Measurements from ENCODE around the gene RAP2A.
A peak's percentile ranks its signal among the peaks of the same experiment; 100 is the strongest.

RAP2A gene

GRCh38 chr13:97422118-97423054, 11.6 kb upstream of the RAP2A start:
- DNase-seq (ENCODE audit: low read depth), result no peak

- no peak for DNase-seq (ENCODE audit: low read depth)
These were observed 10.5 kb upstream of the RAP2A start for GRCh38 chr13:97423300-97424045.

- no peak for DNase-seq (ENCODE audit: low read depth)
These were observed 8.4 kb upstream of the RAP2A start for GRCh38 chr13:97425590-97425989.

- no peak for DNase-seq (ENCODE audit: low read depth)
These were observed 7.3 kb upstream of the RAP2A start for GRCh38 chr13:97426695-97427094.

- DNase-seq (ENCODE audit: low read depth), result no peak
These were observed 4.3 kb upstream of the RAP2A start for GRCh38 chr13:97429681-97430081.

- DNase-seq (ENCODE audit: low read depth), result no peak
These were observed 3.7 kb upstream of the RAP2A start for GRCh38 chr13:97430296-97430695.

GRCh38 chr13:97431171-97431764, 2.7 kb upstream of the RAP2A start:
- no peak for DNase-seq (ENCODE audit: low read depth)

- no peak for DNase-seq (ENCODE audit: low read depth)
These were observed 1.6 kb upstream of the RAP2A start for GRCh38 chr13:97432232-97432916.

GRCh38 chr13:97432917-97433726, 847 bp upstream of the RAP2A start:
- peak; percentile 95 for DNase-seq (ENCODE audit: low read depth)

- peak; percentile 11 for DNase-seq (ENCODE audit: low read depth)
These were observed 630 bp downstream of the RAP2A start for GRCh38 chr13:97434397-97435201.

- no peak for DNase-seq (ENCODE audit: low read depth)
These were observed 1.4 kb downstream of the RAP2A start for GRCh38 chr13:97435323-97435722.

- DNase-seq (ENCODE audit: low read depth), result no peak
These were observed 1.8 kb downstream of the RAP2A start for GRCh38 chr13:97435794-97436193.

GRCh38 chr13:97436845-97437244, 2.9 kb downstream of the RAP2A start:
- DNase-seq (ENCODE audit: low read depth), result no peak

- no peak for DNase-seq (ENCODE audit: low read depth)
These were observed 3.8 kb downstream of the RAP2A start for GRCh38 chr13:97437729-97438128.

GRCh38 chr13:97438856-97439595, 5.1 kb downstream of the RAP2A start:
- no peak for DNase-seq (ENCODE audit: low read depth)

GRCh38 chr13:97440598-97441170, 6.7 kb downstream of the RAP2A start:
- no peak for DNase-seq (ENCODE audit: low read depth)

GRCh38 chr13:97441368-97441767, 7.4 kb downstream of the RAP2A start:
- DNase-seq (ENCODE audit: low read depth), result no peak

- no peak for DNase-seq (ENCODE audit: low read depth)
These were observed 11.7 kb downstream of the RAP2A start for GRCh38 chr13:97445522-97446187.

- DNase-seq (ENCODE audit: low read depth), result no peak
These were observed 12.5 kb downstream of the RAP2A start for GRCh38 chr13:97446448-97446847.

Measured in stimulated activated CD8-positive, alpha-beta memory T cell treated with anti-CD3 and anti-CD28 coated beads, Interleukin-7, amount 100 ng/mL, for 24 hours (primary cell).